C4-2B (cell line): ENCODE results near the gene RPP40.

Experiments
- ZFX ChIP-seq: fragments of 450-650 bp; IDR thresholded peaks from 2 replicates; pipeline ENCODE4 v1.6.1; 2017
- TF ChIP-seq, protein P1 (sequence below): fragments of 450-650 bp; conservative IDR thresholded peaks from 2 replicates; pipeline ENCODE4 v1.5.1; 2017; ENCODE audit warnings: mild to moderate bottlenecking

DNA sequence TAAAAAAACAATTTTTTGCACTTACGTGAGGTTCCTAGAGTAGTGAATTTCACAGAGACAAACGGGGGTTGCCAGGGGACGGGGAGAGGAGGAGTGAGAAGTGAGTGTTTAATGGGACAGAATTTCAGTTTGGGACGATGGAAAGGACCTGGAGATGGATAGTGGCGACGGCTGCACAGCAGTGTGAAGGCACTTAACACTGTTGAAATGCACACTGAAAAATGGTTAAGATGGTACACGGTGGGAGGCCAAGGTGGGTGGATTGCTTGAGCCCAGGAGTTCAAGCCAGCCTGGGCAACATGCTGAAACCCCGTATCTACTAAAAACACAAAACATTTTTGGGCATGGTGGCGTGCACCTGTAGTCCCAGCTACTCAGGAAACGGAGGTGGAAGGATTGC lies 31.4 kb downstream of the RPP40 start:
- TF ChIP-seq, protein P1, sequence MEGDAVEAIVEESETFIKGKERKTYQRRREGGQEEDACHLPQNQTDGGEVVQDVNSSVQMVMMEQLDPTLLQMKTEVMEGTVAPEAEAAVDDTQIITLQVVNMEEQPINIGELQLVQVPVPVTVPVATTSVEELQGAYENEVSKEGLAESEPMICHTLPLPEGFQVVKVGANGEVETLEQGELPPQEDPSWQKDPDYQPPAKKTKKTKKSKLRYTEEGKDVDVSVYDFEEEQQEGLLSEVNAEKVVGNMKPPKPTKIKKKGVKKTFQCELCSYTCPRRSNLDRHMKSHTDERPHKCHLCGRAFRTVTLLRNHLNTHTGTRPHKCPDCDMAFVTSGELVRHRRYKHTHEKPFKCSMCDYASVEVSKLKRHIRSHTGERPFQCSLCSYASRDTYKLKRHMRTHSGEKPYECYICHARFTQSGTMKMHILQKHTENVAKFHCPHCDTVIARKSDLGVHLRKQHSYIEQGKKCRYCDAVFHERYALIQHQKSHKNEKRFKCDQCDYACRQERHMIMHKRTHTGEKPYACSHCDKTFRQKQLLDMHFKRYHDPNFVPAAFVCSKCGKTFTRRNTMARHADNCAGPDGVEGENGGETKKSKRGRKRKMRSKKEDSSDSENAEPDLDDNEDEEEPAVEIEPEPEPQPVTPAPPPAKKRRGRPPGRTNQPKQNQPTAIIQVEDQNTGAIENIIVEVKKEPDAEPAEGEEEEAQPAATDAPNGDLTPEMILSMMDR: no peak
- no peak for TF ChIP-seq ZFX
